ENCODE measurements around the gene RFC5.

GRCh38 chr12:117968151-117968789 is 48.2 kb upstream of the RFC5 start:
- TF ChIP-seq CTCF (IDR thresholded peaks at IDR 0.05; ENCODE audit: low read depth, low read length, missing input control) (no peak), YY1 (IDR thresholded peaks at IDR 0.05) (no peak), ATF3 (IDR thresholded peaks at IDR 0.05) (no peak)
